DND-41 (cell line): ENCODE data around the gene WFIKKN1.

ENCODE experiments used
- ATAC-seq: fragments of 200-7000 bp; cut with Tn5 transposase; 3 replicates; pipeline ENCODE4 v1.9.1; 2021; ENCODE audit warnings: low read depth; ENCODE audit not compliant: insufficient read depth
- DNase-seq: peaks from one replicate; pipeline ENCODE4 v3.0.0-alpha.2; 2020
- H2AFZ ChIP-seq: 2 replicates; pipeline ENCODE4 v1.6.0; 2012; ENCODE audit warnings: low read depth, low read length
- H3K27ac ChIP-seq: 2 replicates; pipeline ENCODE4 v1.5.1; 2012; ENCODE audit warnings: low read length, inconsistent platforms
- H3K27me3 ChIP-seq: fragments of 200-600 bp; sonication (generic); 2 replicates; pipeline ENCODE4 v1.6.0; 2012; ENCODE audit warnings: low read length, mild to moderate bottlenecking, inconsistent platforms; ENCODE audit not compliant: insufficient read depth, poor library complexity
- H3K36me3 ChIP-seq: 2 replicates; pipeline ENCODE4 v1.5.1; 2012; ENCODE audit warnings: low read length, inconsistent platforms; ENCODE audit not compliant: insufficient read depth
- H3K4me1 ChIP-seq: 2 replicates; pipeline ENCODE4 v1.5.1; 2012; ENCODE audit warnings: mild to moderate bottlenecking, low read length; ENCODE audit not compliant: insufficient read depth
- H3K4me2 ChIP-seq: 2 replicates; pipeline ENCODE4 v1.6.0; 2012; ENCODE audit warnings: mild to moderate bottlenecking, moderate library complexity, low read length, inconsistent platforms; ENCODE audit not compliant: insufficient read depth
- H3K4me3 ChIP-seq, 2 experiments: fragments of 200-600 bp in 1 of 2; shearing (Covaris generic) in 1 of 2; 2 replicates each; pipeline ENCODE4 v1.5.1; 2012 to 2016; ENCODE audit warnings: inconsistent platforms in 2 of 2, low read length in 2 of 2, mild to moderate bottlenecking in 2 of 2, low read depth in 1 of 2, moderate library complexity in 1 of 2
- H3K79me2 ChIP-seq: 2 replicates; pipeline ENCODE4 v1.6.0; 2012; ENCODE audit warnings: low read length, inconsistent platforms; ENCODE audit not compliant: insufficient read depth
- H3K9ac ChIP-seq: 2 replicates; pipeline ENCODE4 v1.6.0; 2012; ENCODE audit warnings: low read depth, mild to moderate bottlenecking, inconsistent platforms, low read length, moderate library complexity
- H3K9me3 ChIP-seq: 2 replicates; pipeline ENCODE4 v1.5.1; 2012; ENCODE audit warnings: low read length, moderate library complexity, mild to moderate bottlenecking, inconsistent platforms; ENCODE audit not compliant: insufficient read depth, severe bottlenecking
- H4K20me1 ChIP-seq: 2 replicates; pipeline ENCODE4 v1.6.0; 2012; ENCODE audit warnings: low read length; ENCODE audit not compliant: insufficient read depth
- CTCF ChIP-seq: IDR thresholded peaks from 2 replicates; pipeline ENCODE4 v1.5.1; 2012; ENCODE audit warnings: borderline replicate concordance, low read length, moderate library complexity, mild to moderate bottlenecking; ENCODE audit not compliant: poor library complexity, severe bottlenecking; ENCODE audit errors: extremely low read depth
- EZH2 ChIP-seq: IDR thresholded peaks from 3 replicates; pipeline ENCODE4 v1.6.1; 2012; ENCODE audit warnings: borderline replicate concordance, low read depth, mild to moderate bottlenecking, moderate library complexity, low read length, inconsistent platforms; ENCODE audit not compliant: severe bottlenecking

Gene WFIKKN1

GRCh38 chr16:610513-611381 is 20.0 kb upstream of the WFIKKN1 start:
- H3K4me1 ChIP-seq = no peaks in the 10 kb centered on the region
- H3K27me3 ChIP-seq = no peaks in the 10 kb centered on the region
- ATAC-seq (peak; percentile 72), DNase-seq (peak; percentile 40)
- H2AFZ ChIP-seq = no peak overlapping the region
- H3K9ac ChIP-seq = no peak overlapping the region
- no peak overlapping the region for H3K4me2 ChIP-seq
- H3K9me3 ChIP-seq = no peaks in the 10 kb centered on the region
- H3K79me2 ChIP-seq = peaks cover 27% of the 10 kb centered on the region
- no peak overlapping the region for H3K27ac ChIP-seq
- H3K36me3 ChIP-seq = no peaks in the 10 kb centered on the region; the same call in 1 of the 2 replicates
- no peak overlapping the region for H3K4me3 ChIP-seq
- peaks cover 15% of the 10 kb centered on the region; the same call in 1 of the 2 replicates for H4K20me1 ChIP-seq
- peak; percentile 71 for TF ChIP-seq CTCF
- no peak for TF ChIP-seq EZH2

GRCh38 chr16:615122-615521 is 15.7 kb upstream of the WFIKKN1 start:
- Histone ChIP-seq H2AFZ (no peak overlapping the region), H3K4me1 (no peaks in the 10 kb centered on the region), H3K4me2 (no peak overlapping the region), H3K27ac (no peak overlapping the region), H3K4me3 (no peak overlapping the region), H3K79me2 (peaks cover 23% of the 10 kb centered on the region), H4K20me1 (peaks cover 30% of the 10 kb centered on the region), H3K27me3 (no peaks in the 10 kb centered on the region), H3K36me3 (no peaks in the 10 kb centered on the region; the same call in 1 of the 2 replicates), H3K9me3 (no peaks in the 10 kb centered on the region), H3K9ac (no peak overlapping the region)
- DNase-seq (no peak), ATAC-seq (no peak)
- no peak for TF ChIP-seq CTCF
- TF ChIP-seq EZH2 = no peak

- ATAC-seq = no peak
- Histone ChIP-seq H2AFZ (no peak overlapping the region), H3K27ac (no peak overlapping the region), H3K79me2 (peaks cover 20% of the 10 kb centered on the region), H3K4me2 (no peak overlapping the region), H3K4me1 (no peaks in the 10 kb centered on the region), H3K9me3 (no peaks in the 10 kb centered on the region), H3K4me3 (no peak overlapping the region), H4K20me1 (peaks cover 27% of the 10 kb centered on the region), H3K9ac (no peak overlapping the region), H3K36me3 (no peaks in the 10 kb centered on the region), H3K27me3 (no peaks in the 10 kb centered on the region)
- DNase-seq = no peak
- TF ChIP-seq CTCF (no peak), EZH2 (no peak)
Measured at GRCh38 chr16:616733-617586, 13.8 kb upstream of the WFIKKN1 start.
